Left lung (tissue), 10 donors: ENCODE data around the gene TMEM54. TPM values are rescaled to one million over a fixed set of nuclear protein-coding genes. Genes with fewer than 3 reads are reported as not detected.

Experiments used
- ATAC-seq: fragments of 200-7000 bp; cut with Tn5 transposase; one replicate; pipeline ENCODE4 v1.9.1; 2020; ENCODE audit warnings: moderate library complexity
- DNase-seq, 4 donors: peaks; one replicate each; pipeline ENCODE4 v3.0.0-alpha.2; 2013 to 2020
- H3K27ac ChIP-seq, 2 donors: fragments of 200-600 bp; sonication (generic) in 1 of 2; one replicate each; pipeline versions ENCODE4 v1.5.0 to v1.8.0; 2020 to 2021
- H3K27me3 ChIP-seq, 2 donors: fragments of 200-600 bp; sonication (generic) in 1 of 2; one replicate each; pipeline versions ENCODE4 v1.5.0 to v1.8.0; 2020 to 2021
- H3K36me3 ChIP-seq, 2 donors: fragments of 200-600 bp; sonication (generic) in 1 of 2; one replicate each; pipeline versions ENCODE4 v1.5.0 to v1.8.0; 2020 to 2021
- H3K4me1 ChIP-seq, 2 donors: fragments of 200-600 bp; one replicate each; pipeline ENCODE4 v1.8.0; 2021
- H3K4me3 ChIP-seq, 2 donors: fragments of 200-600 bp; sonication (generic) in 1 of 2; one replicate each; pipeline versions ENCODE4 v1.5.0 to v1.8.0; 2020 to 2021; ENCODE audit warnings: mild to moderate bottlenecking in 1 of 2
- H3K9me3 ChIP-seq, 2 donors: fragments of 200-600 bp; sonication (generic) in 1 of 2; one replicate each; pipeline versions ENCODE4 v1.5.0 to v1.8.0; 2020 to 2021
- CTCF ChIP-seq, 2 donors: fragments of 200-600 bp; sonication (generic) in 1 of 2; IDR thresholded peaks; one replicate each; pipeline versions ENCODE4 v1.5.0 to v1.8.0; 2021; ENCODE audit warnings: antibody characterized with exemption in 2 of 2
- intact Hi-C, 2 donors: fragments of 100-400 bp; cut with DNase I; formaldehyde crosslinking; loops; one replicate each; pipeline versions ENCODE4 v1.11.2 to v1.14.2; 2022
- polyA plus RNA-seq, 6 donors: library from polyadenylated mRNA; unstranded; fragments of 120-200 nt; gene quantifications; one replicate each; pipeline ENCODE4 v1.2.1, GENCODE V29; 2013; ENCODE audit not compliant: insufficient read length in 6 of 6
- total RNA-seq, 2 donors: library from RNA; stranded (reverse); fragmentation: NEBNext Ultra II Directional; extraction: Animal tissue kit (Norgen Biotek cat#: 25700); gene quantifications; one replicate each; pipeline ENCODE4 v1.2.1, GENCODE V29; 2021
- donor health status: DM: no; HTN: yes; CAD: no.
- donor health status: DM: no; HTN: no; CAD: no.

Gene TMEM54
- total and polyA plus RNA-seq, 8 donors = 22.4 to 87.0 (median 23.1) TPM

GRCh38 chr1:32890516-32891240, 10.5 kb downstream of the TMEM54 start:
- no peak for TF ChIP-seq CTCF (IDR thresholded peaks at IDR 0.05)
- no peak for ATAC-seq
- intact Hi-C loops = no loop called here
- Histone ChIP-seq H3K4me1 (peaks cover 0 to 13% of the 10 kb centered on the region in 2 donors), H3K36me3 (no peaks in the 10 kb centered on the region), H3K27ac (no peak overlapping the region), H3K4me3 (no peak overlapping the region), H3K27me3 (peaks cover 38 to 95% of the 10 kb centered on the region in 2 donors), H3K9me3 (no peaks in the 10 kb centered on the region)
- peak in 1 of 4 donors; percentile 3 for DNase-seq

- intact Hi-C loops = no loop called here
- no peaks in the 10 kb centered on the region for H3K9me3 ChIP-seq
- no peak for ATAC-seq
- peaks cover 44 to 97% of the 10 kb centered on the region in 2 donors for H3K27me3 ChIP-seq
- no peak overlapping the region for H3K27ac ChIP-seq
- no peak overlapping the region for H3K4me3 ChIP-seq
- no peak for TF ChIP-seq CTCF (IDR thresholded peaks at IDR 0.05)
- H3K36me3 ChIP-seq = no peaks in the 10 kb centered on the region
- DNase-seq = no peak
- H3K4me1 ChIP-seq = peaks cover 0 to 13% of the 10 kb centered on the region in 2 donors
Measured at GRCh38 chr1:32889731-32890278, 11.4 kb downstream of the TMEM54 start.

GRCh38 chr1:32888677-32889420, 12.3 kb downstream of the TMEM54 start:
- intact Hi-C loops = no loop called here
- Histone ChIP-seq H3K4me3 (no peak overlapping the region), H3K27ac (no peak overlapping the region), H3K36me3 (no peaks in the 10 kb centered on the region), H3K4me1 (peaks cover 0 to 13% of the 10 kb centered on the region in 2 donors), H3K9me3 (no peaks in the 10 kb centered on the region), H3K27me3 (peaks cover 48 to 97% of the 10 kb centered on the region in 2 donors)
- DNase-seq = peak in 1 of 4 donors; percentile 67
- TF ChIP-seq CTCF (IDR thresholded peaks at IDR 0.05) = no peak
- ATAC-seq = no peak

- Histone ChIP-seq H3K4me1 (peaks cover 0 to 6% of the 10 kb centered on the region in 2 donors), H3K27ac (no peak overlapping the region), H3K27me3 (peaks cover 46 to 94% of the 10 kb centered on the region in 2 donors), H3K36me3 (no peaks in the 10 kb centered on the region), H3K4me3 (no peak overlapping the region), H3K9me3 (no peaks in the 10 kb centered on the region)
- no peak for ATAC-seq
- no peak for TF ChIP-seq CTCF (IDR thresholded peaks at IDR 0.05)
- no peak for DNase-seq
- intact Hi-C loops = no loop called here
Measured at GRCh38 chr1:32888134-32888533, 13.1 kb downstream of the TMEM54 start.

GRCh38 chr1:32887623-32888022, 13.6 kb downstream of the TMEM54 start:
- peaks cover 0 to under 1% of the 10 kb centered on the region in 2 donors for H3K4me1 ChIP-seq
- DNase-seq (no peak), ATAC-seq (no peak)
- no peak for TF ChIP-seq CTCF (IDR thresholded peaks at IDR 0.05)
- peaks cover 41 to 92% of the 10 kb centered on the region in 2 donors for H3K27me3 ChIP-seq
- no peak overlapping the region for H3K4me3 ChIP-seq
- no peaks in the 10 kb centered on the region for H3K9me3 ChIP-seq
- intact Hi-C loops = no loop called here
- H3K36me3 ChIP-seq = no peaks in the 10 kb centered on the region
- H3K27ac ChIP-seq = no peak overlapping the region
